Measurements from ENCODE around the gene ABHD10. TPM values are rescaled to one million over a fixed set of nuclear protein-coding genes. Genes with fewer than 3 reads are reported as not detected.
A peak's percentile ranks its signal among the peaks of the same experiment; 100 is the strongest.

The ABHD10 gene
- total RNA-seq, 4 donors from 2014 or later: 40.8 to 54.9 (median 50.6) TPM

DNA sequence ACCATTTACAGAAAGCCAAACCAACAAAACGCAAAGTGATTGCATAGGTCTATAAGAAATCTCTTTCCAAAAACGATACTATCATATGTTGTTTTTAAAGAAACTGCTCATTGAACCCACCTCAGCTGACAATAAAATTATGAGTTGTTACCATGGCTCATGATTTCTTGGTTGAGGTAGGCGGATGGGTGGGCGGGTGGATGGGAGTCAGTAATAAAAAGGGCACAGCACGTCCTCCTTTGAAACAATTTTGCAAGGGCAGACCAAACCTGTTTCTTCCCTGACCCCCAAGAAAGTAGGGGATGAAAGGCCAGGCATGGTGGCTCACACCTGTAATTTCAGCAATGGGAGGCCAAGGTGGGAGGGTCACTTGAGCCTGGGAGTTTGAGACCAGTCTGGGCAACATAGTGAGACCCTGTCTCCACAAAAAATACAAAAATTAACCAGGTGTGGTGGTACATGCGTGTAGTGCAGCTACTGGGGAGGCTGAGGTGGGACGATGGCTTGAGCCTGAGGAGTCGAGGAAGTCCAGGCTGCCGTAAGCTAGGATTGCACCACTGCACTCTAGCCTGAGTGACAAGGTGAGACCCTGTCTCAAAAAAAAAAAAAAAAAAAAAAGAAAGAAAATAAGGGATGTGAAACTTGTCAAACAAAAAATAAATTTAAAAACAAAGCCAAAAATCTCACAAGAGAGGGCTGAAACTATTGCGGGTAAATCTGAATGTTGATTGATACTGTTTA is 2.1 kb downstream of the ABHD10 start:
- H3K4me1 ChIP-seq: peaks cover 8 to 25% of the 10 kb centered on the region in 2 donors
- no peak overlapping the region for H3K27ac ChIP-seq
- no peaks in the 10 kb centered on the region for H3K9me3 ChIP-seq
- TF ChIP-seq, protein P1, sequence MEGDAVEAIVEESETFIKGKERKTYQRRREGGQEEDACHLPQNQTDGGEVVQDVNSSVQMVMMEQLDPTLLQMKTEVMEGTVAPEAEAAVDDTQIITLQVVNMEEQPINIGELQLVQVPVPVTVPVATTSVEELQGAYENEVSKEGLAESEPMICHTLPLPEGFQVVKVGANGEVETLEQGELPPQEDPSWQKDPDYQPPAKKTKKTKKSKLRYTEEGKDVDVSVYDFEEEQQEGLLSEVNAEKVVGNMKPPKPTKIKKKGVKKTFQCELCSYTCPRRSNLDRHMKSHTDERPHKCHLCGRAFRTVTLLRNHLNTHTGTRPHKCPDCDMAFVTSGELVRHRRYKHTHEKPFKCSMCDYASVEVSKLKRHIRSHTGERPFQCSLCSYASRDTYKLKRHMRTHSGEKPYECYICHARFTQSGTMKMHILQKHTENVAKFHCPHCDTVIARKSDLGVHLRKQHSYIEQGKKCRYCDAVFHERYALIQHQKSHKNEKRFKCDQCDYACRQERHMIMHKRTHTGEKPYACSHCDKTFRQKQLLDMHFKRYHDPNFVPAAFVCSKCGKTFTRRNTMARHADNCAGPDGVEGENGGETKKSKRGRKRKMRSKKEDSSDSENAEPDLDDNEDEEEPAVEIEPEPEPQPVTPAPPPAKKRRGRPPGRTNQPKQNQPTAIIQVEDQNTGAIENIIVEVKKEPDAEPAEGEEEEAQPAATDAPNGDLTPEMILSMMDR (IDR thresholded peaks at IDR 0.05): no peak
- no peak for TF ChIP-seq POLR2A (IDR thresholded peaks at IDR 0.05)
- no peaks in the 10 kb centered on the region for H3K36me3 ChIP-seq
- H3K27me3 ChIP-seq: no peaks in the 10 kb centered on the region
- intact Hi-C loops (cut with DNase I): no loop called here
- WGBS, 2 donors: 93% methylated on average over 10 of the region's 10 CpGs
- H3K4me3 ChIP-seq (replicated peaks in 1 of 3): no peak overlapping the region
- no peak for DNase-seq

DNA sequence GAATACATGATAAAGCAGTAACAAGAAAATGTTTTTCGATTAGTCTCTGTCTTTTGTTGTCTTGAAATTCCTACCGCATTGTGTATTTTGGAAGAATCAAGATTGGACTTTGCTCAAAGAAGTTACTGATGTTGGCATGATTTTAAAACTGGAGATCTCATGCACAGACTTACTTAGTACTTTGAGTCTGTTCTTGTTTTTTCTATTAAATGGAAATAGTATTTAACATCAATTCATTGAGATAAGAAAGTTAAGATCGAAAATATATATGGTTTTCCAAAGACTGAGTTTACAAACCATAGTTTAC is 2.6 kb downstream of the ABHD10 start:
- H3K36me3 ChIP-seq: no peaks in the 10 kb centered on the region
- no peak overlapping the region for H3K27ac ChIP-seq
- intact Hi-C loops (cut with DNase I): no loop called here
- 62 to 66% methylated on average over 3 of the region's 3 CpGs for WGBS, 2 donors
- H3K4me1 ChIP-seq: peaks cover 8 to 25% of the 10 kb centered on the region in 2 donors
- H3K4me3 ChIP-seq (replicated peaks in 1 of 3): no peak overlapping the region
- no peak for TF ChIP-seq POLR2A (IDR thresholded peaks at IDR 0.05)
- TF ChIP-seq, protein P1 (IDR thresholded peaks at IDR 0.05): no peak
- H3K9me3 ChIP-seq: no peaks in the 10 kb centered on the region
- DNase-seq: no peak
- no peaks in the 10 kb centered on the region for H3K27me3 ChIP-seq

DNA sequence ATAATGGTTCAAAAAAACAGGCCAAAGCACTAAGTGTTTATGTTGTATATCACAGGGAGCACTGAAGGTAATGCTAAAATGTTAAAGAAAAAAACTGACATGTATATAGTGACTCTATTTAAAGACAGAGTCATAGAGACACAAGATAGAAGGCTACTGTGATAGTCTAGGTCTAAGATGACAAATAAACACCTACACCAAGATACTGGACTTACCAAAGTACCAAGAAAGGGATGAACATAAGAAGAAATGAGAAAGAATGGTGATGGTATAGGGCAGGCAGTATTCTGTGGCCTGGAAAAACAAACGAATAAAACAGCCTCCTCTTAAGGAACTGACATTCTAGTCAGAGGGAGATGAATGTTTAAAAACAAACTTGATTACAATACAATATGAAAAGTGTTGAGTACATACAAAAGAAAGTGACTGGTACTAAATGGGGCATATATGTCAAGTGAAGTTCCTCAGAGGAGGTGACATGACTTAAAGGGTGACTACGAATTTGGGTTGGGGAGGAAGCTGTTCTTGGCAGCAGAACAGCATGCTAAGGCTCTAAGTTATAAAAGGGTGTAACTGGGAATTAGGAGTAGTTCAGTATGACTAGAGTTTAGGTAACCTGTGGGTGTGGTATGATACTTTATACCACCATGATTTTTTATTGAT is 5.9 kb downstream of the ABHD10 start:
- Histone ChIP-seq H3K4me1 (peaks cover 8 to 23% of the 10 kb centered on the region in 2 donors), H3K27me3 (no peaks in the 10 kb centered on the region), H3K4me3 (replicated peaks in 1 of 3) (no peak overlapping the region), H3K27ac (peak overlapping the region in 1 of 3 donors; percentile 21), H3K36me3 (peaks cover 0 to 11% of the 10 kb centered on the region in 2 donors), H3K9me3 (no peaks in the 10 kb centered on the region)
- DNase-seq: no peak
- intact Hi-C loops (cut with DNase I): no loop called here
- TF ChIP-seq, protein P1 (IDR thresholded peaks at IDR 0.05): no peak
- TF ChIP-seq POLR2A (IDR thresholded peaks at IDR 0.05): no peak
- 63 to 66% methylated on average over 2 of the region's 2 CpGs for WGBS, 2 donors

DNA sequence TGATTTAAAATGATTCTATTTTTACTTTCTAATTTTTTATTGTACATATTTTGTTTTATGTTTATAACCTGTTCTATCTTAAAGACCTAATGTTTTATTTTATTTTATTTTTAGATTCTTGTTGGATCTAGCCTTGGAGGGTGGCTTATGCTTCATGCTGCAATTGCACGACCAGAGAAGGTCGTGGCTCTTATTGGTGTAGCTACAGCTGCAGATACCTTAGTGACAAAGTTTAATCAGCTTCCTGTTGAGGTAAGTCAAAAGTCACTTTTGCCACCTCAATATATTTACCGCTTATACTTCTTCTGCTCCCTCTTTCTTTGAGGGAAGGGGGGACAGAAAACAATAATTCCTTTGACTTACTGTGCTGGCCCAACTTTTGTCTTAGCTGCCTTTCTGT is 8.0 kb downstream of the ABHD10 start:
- TF ChIP-seq, protein P1 (IDR thresholded peaks at IDR 0.05): no peak
- TF ChIP-seq POLR2A (IDR thresholded peaks at IDR 0.05): no peak
- Histone ChIP-seq H3K9me3 (no peaks in the 10 kb centered on the region), H3K27ac (no peak overlapping the region), H3K4me1 (peaks cover 4 to 7% of the 10 kb centered on the region in 2 donors), H3K4me3 (replicated peaks in 1 of 3) (no peak overlapping the region), H3K27me3 (no peaks in the 10 kb centered on the region), H3K36me3 (peaks cover 5 to 15% of the 10 kb centered on the region in 2 donors)
- intact Hi-C loops (cut with DNase I): no loop called here
- 89 to 92% methylated on average over 3 of the region's 3 CpGs for WGBS, 2 donors
- DNase-seq: no peak

DNA sequence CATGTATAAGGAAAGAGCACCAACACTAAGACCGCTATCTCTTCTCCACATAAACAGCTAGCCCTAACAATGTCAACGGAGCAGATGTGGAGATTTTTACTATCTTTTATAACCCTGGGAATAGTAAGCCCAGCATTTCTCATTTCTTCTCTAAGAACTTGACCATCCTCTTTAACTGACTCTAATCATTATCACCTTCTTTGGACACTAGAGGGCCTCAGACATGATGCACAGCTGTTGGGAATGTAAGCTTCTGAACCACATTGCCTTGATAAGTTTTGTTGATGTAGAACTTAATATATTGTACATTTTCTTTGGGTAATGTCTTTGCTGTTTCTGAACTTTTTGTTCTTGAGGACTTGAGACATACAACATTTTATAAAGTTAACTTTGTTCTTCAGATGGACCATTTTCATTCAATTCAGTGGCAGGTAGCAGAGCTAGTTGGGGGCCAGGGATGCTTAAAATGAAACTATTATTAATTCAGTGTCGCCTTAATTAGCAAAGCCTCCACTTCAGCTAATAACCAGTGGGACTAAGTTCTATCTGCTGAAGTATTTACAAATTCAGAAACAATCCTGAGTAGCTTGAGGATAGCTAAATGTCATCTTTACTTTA is 10.3 kb downstream of the ABHD10 start:
- peaks cover 5 to 20% of the 10 kb centered on the region in 2 donors for H3K36me3 ChIP-seq

More for the DNA sequence above, 10.3 kb downstream of the ABHD10 start:
- Histone ChIP-seq H3K9me3 (no peaks in the 10 kb centered on the region), H3K4me3 (replicated peaks in 1 of 3) (no peak overlapping the region), H3K27ac (no peak overlapping the region), H3K4me1 (no peaks in the 10 kb centered on the region), H3K27me3 (no peaks in the 10 kb centered on the region)
- intact Hi-C loops (cut with DNase I): no loop called here
- no peak for DNase-seq
- TF ChIP-seq POLR2A (IDR thresholded peaks at IDR 0.05): no peak
- TF ChIP-seq, protein P1 (IDR thresholded peaks at IDR 0.05): peak; percentile 14 to 74 (median 60)
- 57 to 64% methylated on average over 3 of the region's 3 CpGs for WGBS, 2 donors

Measured in thyroid gland (tissue), 4 donors.